Right ventricle myocardium inferior (tissue), 1 donor: ENCODE results near the gene C17orf107. TPM values are rescaled to one million over a fixed set of nuclear protein-coding genes. Genes with fewer than 3 reads are reported as not detected.

ENCODE experiments used
- ATAC-seq: fragments of 200-7000 bp; cut with Tn5 transposase; one replicate; pipeline ENCODE4 v1.9.1; 2020; ENCODE audit warnings: mild to moderate bottlenecking, moderate library complexity
- DNase-seq: peaks from one replicate; pipeline ENCODE4 v3.0.0; 2021; ENCODE audit errors: missing footprints
- intact Hi-C: fragments of 100-400 bp; cut with DNase I; formaldehyde crosslinking; loops from one replicate; pipeline ENCODE4 v1.11.0; 2022
- total RNA-seq: library from RNA; stranded (reverse); fragmentation: NEBNext Ultra II Directional; extraction: Animal tissue kit (Norgen Biotek cat#: 25700); gene quantifications from one replicate; pipeline ENCODE4 v1.2.1, GENCODE V29; 2021
- donor health status: DM: no; HTN: yes; CAD: no; lungs with severe emphysema.

C17orf107 gene
- total RNA-seq, 1 donor from 2014 or later, result 0.78 TPM

GRCh38 chr17:4942760-4943508 is 43.6 kb downstream of the C17orf107 start:
- no peak for ATAC-seq
- intact Hi-C loops, result no loop called here
- DNase-seq, result no peak

- ATAC-seq (no peak), DNase-seq (no peak)
- intact Hi-C loops, result no loop called here
These were observed 44.8 kb downstream of the C17orf107 start for GRCh38 chr17:4944163-4944553.

- intact Hi-C loops, result loop anchor here (5.0 kb wide), 1 partner anchor 43 kb away; the partner anchor contains the start of gene CAMTA2
- DNase-seq (no peak), ATAC-seq (no peak)
These were observed 45.3 kb downstream of the C17orf107 start for GRCh38 chr17:4944554-4945175.

- intact Hi-C loops, result loop anchor here (5.0 kb wide), 1 partner anchor 42 kb away; the partner anchor contains the start of gene CAMTA2
- DNase-seq (peak; percentile 86), ATAC-seq (peak; percentile 24)
These were observed 46.0 kb downstream of the C17orf107 start for GRCh38 chr17:4945176-4945943.

- ATAC-seq, result no peak
- DNase-seq, result no peak
- intact Hi-C loops, result loop anchor here (5.0 kb wide), 1 partner anchor 41 kb away; the partner anchor contains the start of gene CAMTA2
These were observed 46.6 kb downstream of the C17orf107 start for GRCh38 chr17:4945944-4946280.

- ATAC-seq (no peak), DNase-seq (no peak)
- intact Hi-C loops, result loop anchor here (5.0 kb wide), 1 partner anchor 41 kb away; the partner anchor contains the start of gene CAMTA2
These were observed 47.1 kb downstream of the C17orf107 start for GRCh38 chr17:4946312-4946976.

- DNase-seq, result no peak
- intact Hi-C loops, result loop anchor here (5.0 kb wide), 1 partner anchor 40 kb away; the partner anchor contains the start of gene CAMTA2
- no peak for ATAC-seq
These were observed 47.7 kb downstream of the C17orf107 start for GRCh38 chr17:4947010-4947410.

GRCh38 chr17:4947411-4948165 is 48.3 kb downstream of the C17orf107 start:
- intact Hi-C loops, result loop anchor here (1.0 to 5.0 kb wide), 3 partner anchors 7 to 40 kb away; partner anchors contain the start of genes CAMTA2, RNF167, SLC25A11 and SPAG7
- DNase-seq (peak; percentile 88), ATAC-seq (peak; percentile 32)

- intact Hi-C loops, result loop anchor here (1.0 to 5.0 kb wide), 3 partner anchors 8 to 39 kb away; partner anchors contain the start of genes CAMTA2, RNF167, SLC25A11 and SPAG7
- ATAC-seq (peak; percentile 81), DNase-seq (peak; percentile 94)
These were observed 49.0 kb downstream of the C17orf107 start, which contains the start of gene PFN1 for GRCh38 chr17:4948166-4948930. TSS of gene PFN1 (minus strand) at chr17:4948530. CDS start at chr17:4948394, 136 bp downstream.

GRCh38 chr17:4948931-4949320 is 49.6 kb downstream of the C17orf107 start:
- peak; percentile 92 for DNase-seq
- intact Hi-C loops, result loop anchor here (1.0 to 5.0 kb wide), 3 partner anchors 9 to 38 kb away; partner anchors contain the start of genes CAMTA2, RNF167, SLC25A11 and SPAG7
- ATAC-seq, result peak; percentile 86

- DNase-seq (peak; percentile 88), ATAC-seq (peak; percentile 35)
- intact Hi-C loops, result loop anchor here (5.0 kb wide), 1 partner anchor 38 kb away; the partner anchor contains the start of gene CAMTA2
These were observed 50.2 kb downstream of the C17orf107 start for GRCh38 chr17:4949321-4950074.

- ATAC-seq (no peak), DNase-seq (peak; percentile 87)
- intact Hi-C loops, result no loop called here
These were observed 50.9 kb downstream of the C17orf107 start for GRCh38 chr17:4950075-4950745.

GRCh38 chr17:4950746-4951204 is 51.4 kb downstream of the C17orf107 start, which contains the start of gene ENO3:
TSS of gene ENO3 (plus strand) at chr17:4951119. CDS start at chr17:4951830, 711 bp downstream.
- intact Hi-C loops, result no loop called here
- no peak for ATAC-seq
- no peak for DNase-seq

GRCh38 chr17:4951486-4951885 is 52.1 kb downstream of the C17orf107 start:
- no peak for ATAC-seq
- intact Hi-C loops, result no loop called here
- no peak for DNase-seq
